Lower leg skin (tissue), 4 donors: ENCODE results near the gene C16orf89. TPM values are rescaled to one million over a fixed set of nuclear protein-coding genes. Genes with fewer than 3 reads are reported as not detected.

Experiments used
- DNase-seq, 2 donors: peaks; one replicate each; pipeline ENCODE4 v3.0.0-alpha.2; 2019; ENCODE audit warnings: low spot score in 2 of 2
- H3K4me3 ChIP-seq: fragments of 200-600 bp; sonication (generic); 2 replicates; pipeline ENCODE4 v1.5.1; 2017; ENCODE audit warnings: mild to moderate bottlenecking, low read depth; ENCODE audit not compliant: poor library complexity, severe bottlenecking
- POLR2A ChIP-seq, 2 donors: fragments of 450-650 bp; IDR thresholded peaks; one replicate each; pipeline ENCODE4 v1.6.1; 2016 to 2017; ENCODE audit warnings: antibody characterized with exemption in 2 of 2, mild to moderate bottlenecking in 1 of 2, moderate library complexity in 1 of 2
- WGBS, 2 donors: methylation state at CpG; one replicate each; pipeline ENCODE4 v1.1.5; 2018; 5-methylcytosine and 5-hydroxymethylcytosine counted together
- intact Hi-C: fragments of 100-400 bp; cut with DNase I; formaldehyde crosslinking; loops from one replicate; pipeline ENCODE4 v1.15.0; 2023; ENCODE audit warnings: low total_unique reads
- total RNA-seq, 4 donors: library from RNA; depleted of rRNA; stranded (reverse); fragments of >200 nt; gene quantifications; one replicate each; pipeline ENCODE4 v1.1.0, GENCODE V29; 2016
- TF ChIP-seq, protein P1 (sequence below), 3 donors: fragments of 450-650 bp; IDR thresholded peaks; one replicate each; pipeline ENCODE4 v1.5.1; 2016; ENCODE audit warnings: antibody characterized with exemption in 3 of 3, mild to moderate bottlenecking in 3 of 3, moderate library complexity in 2 of 3

C16orf89 gene
- total RNA-seq, 4 donors from 2014 or later = 0.12 TPM; not detected in 3

DNA sequence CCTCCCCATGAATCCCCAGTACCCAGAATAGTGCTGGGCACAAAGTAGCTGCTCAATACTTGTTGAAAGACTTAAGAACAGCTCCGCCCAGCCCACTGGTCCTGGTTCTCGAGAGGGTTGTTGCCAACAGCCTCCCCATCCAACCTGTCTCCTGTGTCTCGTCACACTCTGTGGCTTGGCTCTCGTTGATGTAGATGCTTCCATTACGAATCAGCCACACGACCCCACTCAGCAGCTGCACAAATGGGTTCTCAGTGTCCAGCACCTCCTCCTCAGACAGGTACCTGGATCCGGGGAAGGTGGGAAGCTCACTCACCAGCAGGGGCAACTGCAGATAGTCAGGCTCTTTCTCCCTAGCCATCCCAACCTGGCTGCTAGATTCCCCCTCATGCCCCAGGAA is 34.2 kb downstream of the C16orf89 start:
- H3K4me3 ChIP-seq = no peak overlapping the region
- DNase-seq = no peak
- TF ChIP-seq POLR2A (IDR thresholded peaks at IDR 0.05) = no peak
- TF ChIP-seq, protein P1, sequence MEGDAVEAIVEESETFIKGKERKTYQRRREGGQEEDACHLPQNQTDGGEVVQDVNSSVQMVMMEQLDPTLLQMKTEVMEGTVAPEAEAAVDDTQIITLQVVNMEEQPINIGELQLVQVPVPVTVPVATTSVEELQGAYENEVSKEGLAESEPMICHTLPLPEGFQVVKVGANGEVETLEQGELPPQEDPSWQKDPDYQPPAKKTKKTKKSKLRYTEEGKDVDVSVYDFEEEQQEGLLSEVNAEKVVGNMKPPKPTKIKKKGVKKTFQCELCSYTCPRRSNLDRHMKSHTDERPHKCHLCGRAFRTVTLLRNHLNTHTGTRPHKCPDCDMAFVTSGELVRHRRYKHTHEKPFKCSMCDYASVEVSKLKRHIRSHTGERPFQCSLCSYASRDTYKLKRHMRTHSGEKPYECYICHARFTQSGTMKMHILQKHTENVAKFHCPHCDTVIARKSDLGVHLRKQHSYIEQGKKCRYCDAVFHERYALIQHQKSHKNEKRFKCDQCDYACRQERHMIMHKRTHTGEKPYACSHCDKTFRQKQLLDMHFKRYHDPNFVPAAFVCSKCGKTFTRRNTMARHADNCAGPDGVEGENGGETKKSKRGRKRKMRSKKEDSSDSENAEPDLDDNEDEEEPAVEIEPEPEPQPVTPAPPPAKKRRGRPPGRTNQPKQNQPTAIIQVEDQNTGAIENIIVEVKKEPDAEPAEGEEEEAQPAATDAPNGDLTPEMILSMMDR (IDR thresholded peaks at IDR 0.05) = no peak
- 82 to 87% methylated on average over 7 of the region's 7 CpGs for WGBS, 2 donors
- intact Hi-C loops = no loop called here

DNA sequence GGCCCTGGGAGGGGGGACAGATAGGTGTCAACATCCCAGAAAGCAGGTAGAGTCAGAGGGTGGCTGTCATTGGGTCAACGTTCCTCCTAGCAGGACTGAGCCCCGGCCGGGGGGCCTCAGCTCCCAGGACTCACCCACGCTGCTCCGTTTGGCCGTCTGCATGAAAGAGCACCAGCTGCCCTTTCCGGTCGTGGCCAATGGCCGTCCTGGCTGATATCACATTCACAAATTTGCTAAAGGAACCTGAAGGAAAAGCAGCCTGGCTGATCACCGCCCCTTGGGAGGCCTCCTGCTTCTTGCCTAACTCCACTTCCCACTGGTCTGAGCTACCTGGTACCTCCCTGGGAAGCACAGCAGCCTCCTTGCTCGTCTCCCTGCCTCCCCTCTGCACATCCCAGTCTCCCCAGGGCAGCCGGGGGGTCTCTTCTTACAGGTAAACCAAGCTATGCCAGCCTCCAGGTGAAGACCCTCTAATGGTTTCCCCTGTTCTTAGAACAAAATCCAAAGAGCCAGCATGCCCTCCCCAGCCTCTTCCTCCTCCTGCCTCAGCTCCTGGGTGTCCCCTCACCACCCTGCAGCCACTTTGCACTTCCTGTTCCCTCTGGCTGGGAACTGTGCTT is 35.4 kb downstream of the C16orf89 start:
- H3K4me3 ChIP-seq = no peak overlapping the region
- no peak for DNase-seq
- 90 to 92% methylated on average over 12 of the region's 12 CpGs for WGBS, 2 donors
- intact Hi-C loops = no loop called here
- TF ChIP-seq, protein P1 (IDR thresholded peaks at IDR 0.05) = no peak
- no peak for TF ChIP-seq POLR2A (IDR thresholded peaks at IDR 0.05)

DNA sequence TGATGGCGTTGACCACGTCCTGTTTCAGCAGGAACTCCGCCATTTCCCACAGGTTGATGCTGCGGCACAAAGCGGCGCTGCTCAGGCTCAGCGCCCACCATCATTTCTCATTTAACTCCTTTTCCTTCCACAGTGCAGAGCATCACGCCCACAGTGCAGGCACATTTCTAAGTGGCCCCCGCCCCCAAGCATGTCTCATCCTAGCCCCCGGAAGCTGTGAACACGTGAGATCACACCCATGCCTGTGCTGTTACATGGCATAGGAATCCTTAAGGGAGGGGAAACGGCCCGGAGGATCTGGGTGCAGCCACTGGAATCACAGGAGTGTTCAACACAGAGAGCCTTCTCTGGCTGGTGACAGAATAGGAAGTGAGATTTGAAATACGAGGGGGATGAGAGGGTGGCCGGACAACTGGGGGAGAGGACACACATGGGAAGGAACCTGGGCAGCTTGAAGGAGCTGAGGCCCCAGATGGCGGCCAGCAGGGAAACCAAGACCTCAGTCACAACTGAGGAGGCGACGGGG is 36.7 kb downstream of the C16orf89 start:
- intact Hi-C loops = no loop called here
- no peak overlapping the region for H3K4me3 ChIP-seq
- 86 to 87% methylated on average over 18 of the region's 18 CpGs for WGBS, 2 donors
- DNase-seq = no peak
- TF ChIP-seq POLR2A (IDR thresholded peaks at IDR 0.05) = no peak
- TF ChIP-seq, protein P1 (IDR thresholded peaks at IDR 0.05) = no peak

DNA sequence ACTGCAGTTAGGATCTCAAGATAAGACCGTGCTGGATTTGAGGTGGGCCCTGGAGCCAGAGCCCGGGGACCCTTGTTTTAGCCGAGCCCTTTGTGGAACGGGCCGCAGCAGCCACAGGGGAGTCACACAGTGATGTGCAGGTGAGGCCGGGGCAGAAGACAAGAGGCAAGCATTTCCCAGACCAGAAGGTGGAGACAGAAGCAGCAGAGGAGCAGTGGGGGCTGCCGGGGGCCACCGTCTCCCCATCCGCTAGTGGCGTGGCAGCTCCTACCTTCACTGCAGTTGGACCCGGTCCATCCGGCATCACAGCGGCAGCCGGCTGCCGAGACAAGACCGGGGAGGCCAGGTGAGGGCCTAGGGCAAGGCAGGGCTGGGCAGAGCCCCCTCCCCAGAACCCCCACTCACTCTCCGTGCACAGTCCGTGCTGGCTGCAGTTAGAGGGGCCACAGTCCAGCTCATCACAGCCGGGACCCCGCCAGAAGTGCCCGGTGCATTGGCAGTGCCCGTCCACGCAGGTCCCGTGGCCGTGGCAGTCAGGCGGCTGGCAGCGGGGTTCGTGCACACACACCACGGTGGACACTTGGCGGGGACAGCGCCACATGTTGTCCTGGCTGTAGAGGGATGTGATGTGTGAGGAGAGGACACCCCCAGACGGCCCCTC is 38.1 kb downstream of the C16orf89 start:
- no peak overlapping the region for H3K4me3 ChIP-seq
- intact Hi-C loops = no loop called here
- TF ChIP-seq, protein P1 (IDR thresholded peaks at IDR 0.05) = no peak
- TF ChIP-seq POLR2A (IDR thresholded peaks at IDR 0.05) = no peak
- DNase-seq = no peak
- WGBS, 2 donors = 93 to 95% methylated on average over 27 to 32 of the region's 32 CpGs

DNA sequence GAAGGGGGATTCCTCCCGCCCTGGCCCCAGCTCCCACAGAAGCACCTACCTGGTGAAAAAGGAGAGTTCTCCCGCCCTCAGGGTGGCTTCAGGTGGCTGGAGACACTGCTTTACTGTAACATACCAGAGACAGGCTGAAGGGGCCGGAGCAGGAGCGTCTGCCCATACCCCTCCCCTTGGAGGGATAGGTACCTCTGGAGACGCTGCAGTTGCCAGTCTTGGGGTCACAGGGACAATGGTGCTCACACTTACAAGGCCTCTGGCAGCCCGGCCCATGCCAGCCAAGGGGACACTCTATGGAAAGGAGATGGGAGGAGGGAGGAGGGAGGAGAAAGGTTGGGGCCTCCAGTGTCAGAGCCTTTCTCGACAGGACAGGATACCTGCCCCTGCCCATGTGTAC is 38.7 kb downstream of the C16orf89 start:
- intact Hi-C loops = no loop called here
- no peak for DNase-seq
- 78 to 88% methylated on average over 6 to 7 of the region's 7 CpGs for WGBS, 2 donors
- no peak for TF ChIP-seq POLR2A (IDR thresholded peaks at IDR 0.05)
- H3K4me3 ChIP-seq = no peak overlapping the region

DNA sequence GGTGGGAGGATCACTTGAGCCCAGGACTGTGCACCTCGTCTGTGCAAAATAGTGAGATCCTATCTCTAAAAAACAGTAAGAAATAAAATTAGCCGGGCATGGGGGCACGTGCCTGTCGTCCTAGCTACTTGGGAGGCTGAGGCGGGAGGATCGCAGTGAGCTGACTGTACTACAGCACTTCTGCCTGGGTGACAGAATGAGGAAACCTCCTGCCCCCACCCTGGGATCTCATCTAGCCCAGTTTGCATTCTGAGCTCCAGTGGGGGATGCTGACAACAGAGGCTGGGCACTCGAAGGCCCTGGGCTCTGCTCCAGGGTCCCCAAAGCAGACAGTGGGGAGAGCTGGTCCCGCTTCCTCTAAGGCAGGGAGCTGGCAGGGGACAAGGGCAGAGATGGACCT is 39.1 kb downstream of the C16orf89 start:
- 92 to 93% methylated on average over 8 of the region's 8 CpGs for WGBS, 2 donors
- TF ChIP-seq POLR2A (IDR thresholded peaks at IDR 0.05) = no peak
- TF ChIP-seq, protein P1 (IDR thresholded peaks at IDR 0.05) = no peak
- no peak for DNase-seq
- H3K4me3 ChIP-seq = no peak overlapping the region
- intact Hi-C loops = no loop called here
